Stimulated activated CD8-positive, alpha-beta memory T cell treated with anti-CD3 and anti-CD28 coated beads, Interleukin-15, amount 100 ng/mL, for 4 hours (primary cell): ENCODE data around the gene RPS6KL1.
"Not testable (repeated sequence)": the region's sequence is repeated elsewhere in the genome, so short reads cannot be mapped to it uniquely, and the experiment has no call there.

Source experiments
- DNase-seq, 2 donors: peaks; one replicate each; pipeline ENCODE4 v3.0.0-alpha.2; 2020; ENCODE audit warnings: low read depth in 2 of 2

The RPS6KL1 gene

DNA sequence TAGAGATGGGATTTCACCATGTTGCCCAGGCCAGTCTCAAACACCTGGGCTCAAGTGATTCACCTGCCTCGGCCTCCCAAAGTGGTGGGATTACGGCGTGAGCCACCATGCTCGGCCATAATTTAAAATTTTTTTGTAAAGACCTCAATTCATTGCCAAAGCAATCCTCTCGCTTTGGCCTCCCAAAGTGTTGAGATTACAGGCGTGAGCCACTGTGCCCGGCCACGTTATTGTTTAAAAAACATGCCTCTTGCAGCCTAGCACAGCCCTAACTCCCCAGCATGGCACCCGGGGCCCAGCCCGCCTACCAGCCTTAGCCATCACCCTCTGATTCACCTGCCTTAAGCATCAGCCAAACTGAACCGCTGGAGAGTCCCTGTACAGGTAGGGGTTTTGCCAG, 13.1 kb upstream of the RPS6KL1 start:
- DNase-seq = no peak

DNA sequence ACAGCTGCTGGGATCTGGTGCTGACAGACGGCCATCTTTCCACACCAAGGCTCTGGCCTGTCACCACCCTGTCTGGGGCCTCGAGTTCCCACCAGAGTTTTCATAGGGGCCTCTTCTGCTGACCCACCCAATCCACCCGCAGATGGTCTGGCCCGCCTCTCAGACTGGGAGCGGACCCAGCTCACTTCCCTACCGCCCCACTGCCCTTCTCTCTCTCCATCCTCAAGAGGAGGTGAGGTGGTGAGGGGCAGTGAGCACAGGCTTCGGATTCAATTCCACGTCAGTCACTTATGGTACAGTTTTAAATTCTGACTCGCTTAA, 12.3 kb upstream of the RPS6KL1 start:
- no peak for DNase-seq

DNA sequence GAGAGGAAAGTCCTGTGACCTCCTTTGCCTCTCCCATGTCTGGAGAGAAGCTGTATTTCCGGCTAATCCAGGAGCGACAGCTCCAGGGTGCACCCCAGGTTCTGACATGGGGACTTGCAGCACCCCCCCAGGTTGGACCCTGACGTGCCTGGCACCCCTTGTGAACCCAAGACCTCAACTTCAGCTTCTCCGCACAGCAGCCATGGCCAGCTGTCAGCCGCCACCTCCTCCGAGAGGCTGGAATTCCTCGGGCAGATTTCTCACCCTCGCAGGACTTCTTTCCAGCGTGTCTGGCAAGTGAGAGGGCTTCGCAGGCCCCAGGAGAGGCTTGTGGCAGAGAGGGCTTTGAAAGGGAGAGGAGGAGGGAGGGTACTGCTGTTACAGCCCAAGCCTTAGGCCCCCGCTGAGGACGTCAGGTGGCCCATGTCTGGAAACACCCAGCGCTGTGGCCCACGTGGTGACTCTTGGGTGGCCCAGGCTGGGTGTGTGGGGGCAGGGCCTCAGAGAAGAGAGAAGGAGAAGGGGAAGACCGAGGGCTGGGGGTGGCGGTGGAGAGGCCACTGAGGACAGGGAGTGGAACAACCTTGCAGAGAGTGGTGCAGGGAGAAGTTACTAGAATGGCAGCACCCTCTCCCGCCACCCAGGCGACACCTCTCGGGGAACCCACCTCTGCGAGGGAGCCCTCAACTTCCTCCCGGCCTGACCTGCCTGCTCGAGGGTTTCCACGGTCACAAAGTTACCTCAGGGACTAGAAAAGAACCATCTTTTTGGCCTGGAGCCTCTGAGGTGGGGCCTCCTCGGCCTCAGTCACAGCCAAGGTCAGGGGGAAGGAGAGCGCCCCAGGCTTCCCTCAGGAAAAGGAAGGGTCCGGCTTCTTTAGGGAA, 11.7 kb upstream of the RPS6KL1 start:
- DNase-seq = no peak

DNA sequence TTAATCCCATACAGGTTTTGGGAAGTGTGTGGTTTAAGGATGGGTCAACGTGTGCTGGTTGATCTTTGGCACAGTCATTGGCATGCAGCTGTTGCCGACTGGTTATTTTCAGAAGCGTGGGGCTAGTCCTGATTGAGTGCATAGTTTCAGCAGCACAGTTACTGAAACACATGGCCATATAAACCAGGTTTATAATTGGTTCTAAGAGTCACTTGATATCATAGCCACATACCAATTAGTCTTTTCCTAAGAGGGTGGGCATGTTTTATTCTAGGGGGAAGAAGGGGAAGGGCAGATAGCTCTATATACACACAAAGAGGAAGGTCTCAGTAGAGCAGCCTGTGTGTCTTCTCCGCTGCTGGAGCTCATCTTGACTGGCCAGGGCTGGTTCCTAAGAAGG, 11.0 kb upstream of the RPS6KL1 start:
- DNase-seq = no peak

DNA sequence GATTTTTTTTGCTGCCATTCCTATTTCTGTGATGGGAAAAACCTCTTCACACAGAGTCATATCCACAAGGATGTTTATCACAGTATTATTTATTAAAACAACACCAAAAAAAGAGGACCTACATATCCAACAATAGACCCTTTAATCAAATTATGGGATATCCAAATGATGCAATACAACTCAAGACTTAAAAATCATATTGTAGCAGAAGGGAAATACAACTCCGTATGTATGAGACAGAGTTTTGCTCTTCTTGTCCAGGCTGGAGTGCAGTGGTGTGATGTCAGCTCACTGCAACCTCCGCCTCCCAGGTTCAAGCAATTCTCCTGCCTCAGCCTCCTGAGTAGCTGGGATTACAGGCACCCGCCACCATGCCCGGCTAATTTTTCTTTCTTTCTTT, 9.9 kb upstream of the RPS6KL1 start:
- DNase-seq = not testable (repeated sequence)

DNA sequence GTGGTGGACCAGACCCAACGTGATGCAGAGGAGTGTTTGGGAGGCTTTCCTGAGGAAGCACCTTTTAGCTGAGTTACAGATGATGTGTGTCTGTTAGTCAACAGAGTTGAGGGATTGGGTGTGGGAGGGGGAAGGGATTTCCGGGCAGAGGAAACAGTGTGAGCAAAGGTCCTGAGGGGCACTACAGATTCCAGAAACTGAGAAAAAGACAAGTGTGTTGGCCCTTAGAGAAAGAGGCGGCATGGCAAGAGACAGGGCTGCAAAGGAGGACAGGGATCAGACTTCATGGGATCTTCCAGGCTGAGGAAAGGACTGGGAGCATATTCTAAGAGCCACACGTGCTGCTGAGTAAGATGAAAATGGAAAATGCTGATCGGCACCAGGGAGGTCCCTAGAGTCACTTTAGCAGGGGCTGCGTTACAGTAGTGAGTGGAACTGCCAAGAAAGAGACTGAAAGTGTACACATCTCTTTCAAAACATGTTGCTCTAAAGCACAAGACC, 9.4 kb upstream of the RPS6KL1 start:
- DNase-seq = no peak

DNA sequence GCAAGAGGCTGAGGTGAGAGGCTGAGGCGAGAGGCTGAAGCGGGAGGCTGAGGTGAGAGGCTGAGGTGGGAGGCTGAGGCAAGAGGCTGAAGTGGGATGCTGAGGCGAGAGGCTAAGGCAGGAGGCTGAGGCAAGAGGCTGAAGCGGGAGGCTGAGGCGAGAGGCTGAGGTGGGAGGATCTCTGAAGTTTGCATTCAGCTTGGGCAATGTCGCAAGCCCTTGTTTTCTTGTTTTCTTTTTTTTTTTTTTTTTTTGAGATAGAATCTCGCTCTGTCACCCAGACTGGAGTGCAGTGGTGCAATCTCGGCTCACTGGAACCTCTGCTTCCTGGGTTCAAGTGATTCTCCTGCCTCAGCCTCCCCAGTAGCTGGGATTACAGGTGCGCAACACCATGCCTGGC, 8.7 kb upstream of the RPS6KL1 start:
- not testable (repeated sequence) for DNase-seq

DNA sequence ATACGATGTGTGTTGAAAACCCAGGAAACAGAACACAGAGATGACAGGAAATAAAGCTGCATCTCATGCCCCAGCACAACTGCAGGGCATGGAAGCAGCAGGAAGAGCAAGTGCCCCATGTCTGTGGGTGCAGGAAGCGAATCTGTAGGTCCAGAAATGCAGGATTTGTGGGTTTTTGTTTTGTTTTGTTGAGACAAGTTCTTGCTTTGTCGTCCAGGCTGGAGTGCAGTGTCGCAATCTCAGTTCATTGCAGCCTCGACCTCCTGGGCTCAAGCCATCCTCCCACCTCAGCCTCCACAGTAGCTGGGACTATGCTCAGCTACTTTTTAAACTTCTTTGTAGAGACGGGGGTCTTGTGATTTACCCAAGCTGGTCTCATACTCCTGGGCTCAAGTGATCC, 6.2 kb upstream of the RPS6KL1 start:
- DNase-seq = no peak

DNA sequence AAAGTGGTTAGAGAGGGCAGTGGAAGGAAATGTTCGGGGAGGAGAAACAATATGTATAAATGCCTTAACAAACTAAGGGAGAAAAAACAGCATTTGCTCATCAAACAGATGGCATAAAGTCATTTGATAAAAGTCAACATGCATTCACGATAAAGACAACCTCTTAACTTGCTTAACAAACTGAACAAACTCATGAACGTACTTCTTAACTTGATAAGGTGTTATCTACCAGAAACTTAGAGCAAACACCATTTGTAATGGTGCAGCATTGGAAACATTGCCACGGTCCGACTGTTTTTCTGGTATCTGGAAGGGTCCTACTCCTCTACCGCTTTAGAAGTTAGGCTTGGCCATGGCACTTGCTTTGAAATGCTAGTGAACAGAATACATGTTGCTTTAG, 4.2 kb upstream of the RPS6KL1 start:
- no peak for DNase-seq

DNA sequence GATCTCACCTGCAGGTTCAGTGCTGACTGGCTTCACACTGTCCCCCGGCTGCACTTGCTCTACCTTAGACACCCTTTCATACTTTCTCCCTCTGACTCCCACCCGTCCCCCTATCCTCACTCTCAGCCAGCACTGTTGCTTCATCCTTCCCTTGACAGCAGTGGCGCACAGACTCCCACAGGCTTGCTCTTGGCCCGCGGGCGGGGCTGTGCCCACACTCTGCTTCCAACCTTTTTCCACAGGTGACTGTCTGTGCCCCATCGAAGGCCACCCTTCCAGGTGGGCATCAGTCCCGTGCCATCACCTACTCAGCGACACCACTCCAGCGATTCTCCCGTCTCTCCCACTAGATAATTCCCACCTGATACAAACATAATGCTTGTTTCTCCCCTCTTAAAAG, 1.0 kb upstream of the RPS6KL1 start:
- no peak for DNase-seq

DNA sequence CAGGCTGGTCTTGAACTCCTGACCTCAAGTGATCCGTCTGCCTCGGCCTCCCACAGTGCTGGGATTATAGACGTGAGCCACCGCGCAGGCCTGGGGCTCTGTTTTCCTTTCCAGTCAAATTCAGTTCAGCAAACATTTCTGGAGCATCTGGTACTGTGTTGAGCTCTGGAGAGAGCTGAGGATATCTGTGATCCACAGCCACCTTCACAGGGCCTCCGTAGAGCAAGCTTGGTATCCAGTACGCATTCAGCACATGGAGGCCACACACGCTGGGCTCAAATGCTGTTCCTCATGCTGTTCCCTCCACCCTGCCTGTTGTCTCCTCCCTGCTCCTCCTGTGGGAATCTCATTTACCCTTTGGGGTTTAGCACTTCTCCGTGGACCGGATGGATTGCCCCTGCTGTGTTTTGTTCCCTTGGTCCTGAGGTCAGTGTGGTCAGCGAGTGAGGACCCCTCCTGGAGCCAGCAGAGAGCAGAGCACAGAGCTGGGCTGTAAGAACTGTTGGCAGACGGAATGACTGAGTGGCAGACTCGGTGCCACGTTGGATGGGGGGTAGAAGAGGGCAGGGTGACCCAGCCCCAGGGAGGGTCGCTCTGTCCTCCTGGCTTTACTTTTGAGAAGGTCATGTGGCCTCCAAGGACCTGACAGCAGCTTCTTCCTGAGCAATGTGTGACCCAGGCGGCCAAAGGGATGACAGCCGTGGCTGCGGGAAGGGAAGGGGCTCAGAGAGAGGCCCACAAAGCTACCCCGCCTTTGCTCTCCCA, 891 bp downstream of the RPS6KL1 start:
- DNase-seq = no peak

DNA sequence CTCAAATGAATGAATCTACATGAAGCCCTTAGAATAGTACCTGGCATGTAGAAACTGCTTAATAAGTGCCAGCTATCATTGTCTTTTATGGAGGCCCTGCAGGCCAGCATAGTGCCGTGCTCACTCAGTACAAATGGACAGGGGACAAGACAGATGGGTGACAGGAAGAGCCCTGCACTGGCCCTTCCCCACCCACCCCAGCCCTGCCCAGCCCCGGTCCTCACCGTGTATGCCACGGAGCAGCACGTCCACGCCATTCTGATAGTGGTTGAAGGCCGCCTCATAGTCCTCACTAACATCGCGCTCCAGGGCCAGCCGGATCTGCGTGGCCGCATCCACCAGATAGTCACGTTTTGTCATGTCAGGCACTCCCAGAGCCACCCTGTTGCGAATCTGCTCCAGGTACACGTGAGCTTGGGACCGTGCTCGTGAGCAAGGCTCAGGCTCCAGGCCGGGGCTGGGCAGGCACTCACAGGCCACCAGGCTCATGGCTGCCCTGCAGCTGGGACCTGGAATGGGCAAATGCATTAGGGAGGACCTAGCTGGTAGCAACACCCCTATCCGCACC, 1.9 kb downstream of the RPS6KL1 start:
- no peak for DNase-seq

DNA sequence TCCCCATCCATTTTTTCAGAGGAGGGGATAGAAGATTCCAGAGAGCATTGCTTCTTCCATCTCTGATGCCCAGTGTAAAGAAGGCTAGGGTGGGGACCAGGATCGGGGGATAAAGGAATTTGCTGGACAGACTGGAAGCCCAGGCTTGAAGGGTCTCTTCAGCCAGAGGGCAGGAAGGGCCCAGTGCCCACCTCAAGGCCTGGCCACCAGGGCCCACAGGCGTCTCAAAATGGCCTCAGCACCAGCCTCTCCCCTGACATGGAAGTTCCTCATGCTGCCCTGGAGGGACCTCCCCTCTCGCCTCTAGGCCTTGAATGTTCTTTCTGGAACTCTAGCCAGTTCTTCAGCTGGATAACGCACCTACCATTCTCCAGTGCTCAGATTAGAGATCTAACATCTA, 2.8 kb downstream of the RPS6KL1 start:
- DNase-seq = no peak

DNA sequence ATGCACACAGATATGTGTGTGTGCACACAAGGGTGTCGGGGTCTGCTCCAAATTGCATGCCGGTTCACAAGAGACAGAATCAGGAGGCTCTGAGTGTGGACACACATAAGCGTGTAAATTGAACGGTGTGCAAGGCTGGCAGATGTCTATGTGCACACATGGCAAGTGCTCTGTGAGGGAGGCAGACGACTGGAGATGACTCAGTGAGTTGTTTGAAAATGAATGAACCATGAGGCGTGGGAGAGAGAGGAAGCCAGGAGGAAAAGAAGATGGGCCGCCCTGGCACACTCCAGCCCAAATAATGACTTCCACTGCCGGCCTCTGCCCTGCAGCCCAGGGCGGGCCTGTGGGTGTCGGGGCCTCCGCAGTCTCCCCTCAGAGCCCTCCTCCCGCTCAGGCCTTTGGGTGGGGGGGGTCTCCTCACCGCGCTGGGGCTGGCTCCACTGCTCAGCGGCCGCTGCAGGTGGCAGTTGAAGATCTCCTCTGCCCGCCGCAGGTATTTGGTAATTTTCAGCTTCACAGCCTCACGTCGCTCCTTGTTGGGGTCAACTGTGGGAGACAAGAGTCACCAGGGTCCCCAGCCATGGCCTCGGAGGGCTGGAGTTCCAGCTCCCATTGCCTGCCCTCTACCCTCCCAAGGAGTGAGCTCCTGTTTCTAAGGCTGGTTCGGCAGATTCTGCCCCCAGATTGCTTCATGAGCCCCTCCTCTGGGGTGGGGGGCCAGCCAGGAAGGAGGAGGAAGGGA, 3.5 kb downstream of the RPS6KL1 start:
- no peak for DNase-seq

DNA sequence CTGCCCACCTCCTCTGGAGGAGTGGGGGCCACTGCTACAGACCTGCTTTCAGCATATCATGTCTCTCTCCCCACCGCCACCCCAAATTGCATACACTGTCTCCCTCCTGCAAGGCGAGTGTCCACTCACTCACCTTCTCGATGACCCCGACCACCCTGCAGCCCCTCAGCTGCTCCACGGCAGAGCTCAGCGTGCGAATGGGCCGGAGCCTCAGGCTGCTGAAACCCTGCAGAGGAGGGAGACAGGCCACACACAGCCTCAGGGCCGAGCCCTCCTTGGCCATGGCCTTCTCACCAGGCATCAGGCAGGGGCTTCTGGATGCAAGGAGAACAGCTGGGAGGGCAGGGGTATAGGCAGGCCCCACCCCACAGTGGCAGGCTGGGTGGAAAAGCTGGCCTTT, 4.7 kb downstream of the RPS6KL1 start:
- DNase-seq = no peak

DNA sequence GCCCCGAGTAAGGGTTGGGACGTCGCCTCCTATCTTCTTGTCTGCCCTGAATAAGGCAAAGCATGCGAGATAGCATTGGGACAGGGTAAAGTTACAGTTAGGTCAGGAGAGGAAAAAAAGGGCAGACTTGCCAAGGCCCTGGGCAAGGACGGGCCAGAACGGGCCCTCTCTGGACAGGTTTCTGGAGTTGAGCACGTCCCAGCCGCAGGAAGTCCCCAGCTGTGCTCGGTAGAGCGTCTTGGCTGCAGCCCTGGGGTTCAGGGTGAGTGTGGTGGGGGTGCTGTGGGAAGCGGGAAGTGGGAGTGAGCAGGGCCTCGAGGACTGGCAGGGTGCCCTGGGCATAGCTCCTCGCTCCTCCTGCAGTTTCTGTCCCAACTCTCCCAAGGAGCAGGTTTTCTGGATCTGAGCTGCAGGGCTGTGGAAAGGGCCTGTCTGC, 5.4 kb downstream of the RPS6KL1 start:
- DNase-seq = no peak

DNA sequence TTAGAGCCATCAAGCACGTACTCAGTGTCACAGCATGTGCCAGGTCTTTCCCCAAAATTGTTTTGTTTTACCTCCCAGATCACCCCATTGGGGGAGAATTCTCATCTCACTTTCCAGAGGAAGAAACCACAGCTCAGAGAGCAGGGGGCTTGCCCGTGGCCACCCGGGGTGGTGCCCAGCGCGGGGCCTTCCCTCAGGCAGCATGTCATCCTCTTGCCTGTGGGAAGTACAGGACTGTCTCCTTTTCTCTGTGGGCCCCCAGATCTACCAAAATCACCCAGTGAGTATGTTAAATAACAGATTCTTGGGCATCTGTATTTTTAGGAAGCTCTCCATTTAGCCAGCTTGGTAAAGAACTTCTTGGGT, 5.9 kb downstream of the RPS6KL1 start:
- no peak for DNase-seq

DNA sequence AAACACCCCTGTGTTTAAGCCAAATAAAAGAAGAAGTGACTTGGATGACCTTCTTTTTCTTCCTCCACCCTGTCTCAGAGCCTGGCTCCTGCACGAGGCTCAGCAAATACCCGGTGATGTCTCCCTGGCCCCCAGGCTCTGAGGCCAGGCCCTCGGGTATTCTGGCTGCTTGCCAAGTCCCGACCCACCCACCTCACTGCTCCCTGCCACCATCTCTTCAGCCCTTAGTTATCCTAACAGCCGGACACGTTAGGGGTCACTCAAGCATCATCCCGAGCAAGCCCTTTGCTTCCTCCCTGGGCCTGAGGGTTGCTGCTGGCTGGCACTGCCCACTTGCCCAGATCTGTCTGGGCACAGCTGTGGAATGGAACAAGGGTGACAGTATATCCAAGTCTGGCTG, 7.2 kb downstream of the RPS6KL1 start:
- no peak for DNase-seq

DNA sequence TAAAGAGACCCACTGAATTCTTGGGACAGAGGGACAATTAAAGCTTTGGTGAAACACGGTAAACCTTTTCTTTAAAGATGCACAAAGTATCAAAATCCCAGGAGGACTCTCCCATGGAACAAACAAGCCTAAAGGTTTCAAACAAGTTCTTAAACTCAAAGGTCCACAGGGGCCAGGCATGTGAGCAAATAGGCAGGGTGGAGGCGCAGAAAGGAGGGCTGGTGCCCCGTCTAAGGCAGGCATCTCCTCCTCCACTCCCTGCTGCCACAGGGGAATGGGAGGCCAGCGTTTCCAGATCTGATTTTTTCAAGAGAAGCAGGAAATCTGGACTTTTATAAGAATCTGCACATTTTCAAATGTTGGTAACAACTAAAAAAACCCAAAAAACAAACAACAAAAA, 7.6 kb downstream of the RPS6KL1 start:
- DNase-seq = no peak

DNA sequence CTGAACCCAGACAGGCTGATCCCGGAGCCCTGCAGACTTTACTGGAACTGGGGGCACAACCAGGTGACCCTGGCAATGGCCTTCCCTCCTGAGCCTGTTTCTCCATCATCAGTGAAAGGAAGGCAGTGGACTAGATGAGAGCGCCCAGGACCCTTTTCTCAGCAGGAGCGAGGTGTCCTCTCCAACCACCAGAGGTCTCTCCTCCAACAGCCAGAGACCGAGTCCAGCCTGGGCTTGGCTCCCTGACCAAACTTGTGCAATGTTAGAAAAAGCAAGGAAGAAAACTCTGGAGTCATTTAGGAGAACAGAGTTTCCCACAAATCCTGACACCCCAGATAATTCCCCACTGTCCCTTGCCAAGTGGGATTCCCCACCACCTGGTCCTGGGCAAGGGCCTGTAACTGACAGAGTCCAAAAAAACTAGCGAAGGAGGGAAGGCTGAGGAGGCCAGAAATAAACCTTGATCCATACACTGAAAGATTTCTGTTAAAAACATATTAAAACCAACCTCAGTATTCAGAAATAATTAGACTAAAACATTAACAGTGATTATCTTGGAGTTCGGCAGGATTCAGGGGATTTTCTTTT, 9.0 kb downstream of the RPS6KL1 start:
- no peak for DNase-seq

DNA sequence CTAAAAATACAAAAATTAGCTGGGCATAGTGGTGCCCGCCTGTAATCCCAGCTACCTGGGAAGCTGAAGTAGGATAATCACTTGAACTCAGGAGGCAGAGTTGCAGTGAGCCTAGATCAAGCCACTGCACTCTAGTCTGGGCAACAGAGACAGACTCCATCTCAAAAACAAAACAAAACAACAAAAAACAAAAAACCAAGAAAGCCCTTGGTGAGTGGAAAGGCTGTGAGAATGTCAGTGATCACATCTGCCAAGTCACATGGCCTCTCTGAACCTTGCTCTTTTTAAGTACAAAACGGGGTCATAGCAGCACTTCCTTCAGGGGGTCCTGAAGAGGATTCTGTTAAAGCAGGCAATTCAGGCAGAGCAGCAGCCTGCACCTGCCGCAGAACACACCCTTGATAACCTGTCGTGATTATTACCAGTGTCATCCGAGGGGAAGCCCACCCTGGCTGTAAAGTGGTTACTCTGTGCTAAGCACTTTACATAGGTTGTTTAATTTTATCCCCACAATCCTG, 9.6 kb downstream of the RPS6KL1 start:
- no peak for DNase-seq

DNA sequence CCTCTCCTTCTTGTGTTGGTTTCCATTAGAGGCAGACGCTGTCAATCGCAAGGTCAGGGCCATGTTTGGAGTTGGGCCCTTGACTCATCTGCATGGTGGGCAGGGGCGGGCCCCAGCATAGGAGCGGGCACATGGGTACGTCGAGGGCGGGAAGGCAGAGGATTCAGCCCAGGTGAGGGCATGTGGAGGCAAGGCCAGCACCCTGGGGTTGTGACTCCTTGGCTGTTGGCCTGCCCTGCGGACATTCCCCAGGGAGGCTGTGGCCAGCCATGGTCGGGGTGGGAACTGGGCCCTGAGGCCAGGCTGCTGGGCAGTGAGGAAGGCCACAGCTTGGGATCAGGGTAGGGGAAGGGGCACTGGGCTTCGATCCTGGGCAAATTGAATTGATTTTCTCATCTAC, 10.3 kb downstream of the RPS6KL1 start:
- DNase-seq = no peak
